PC-9 (cell line): ENCODE results near the gene PALLD.

Experiments used
- EZH2 ChIP-seq: fragments of 200-600 bp; sonication (generic); IDR thresholded peaks from 2 replicates; pipeline ENCODE4 v1.8.0; 2017; ENCODE audit warnings: antibody characterized with exemption, low read depth
- TF ChIP-seq, protein P1 (sequence below): fragments of 200-600 bp; sonication (generic); conservative IDR thresholded peaks from 2 replicates; pipeline ENCODE4 v1.6.1; 2017; ENCODE audit warnings: mixed run types, antibody characterized with exemption, mild to moderate bottlenecking, moderate library complexity

GRCh38 chr4:168515222-168516011 is 18.6 kb downstream of the PALLD start:
- TF ChIP-seq, protein P1, sequence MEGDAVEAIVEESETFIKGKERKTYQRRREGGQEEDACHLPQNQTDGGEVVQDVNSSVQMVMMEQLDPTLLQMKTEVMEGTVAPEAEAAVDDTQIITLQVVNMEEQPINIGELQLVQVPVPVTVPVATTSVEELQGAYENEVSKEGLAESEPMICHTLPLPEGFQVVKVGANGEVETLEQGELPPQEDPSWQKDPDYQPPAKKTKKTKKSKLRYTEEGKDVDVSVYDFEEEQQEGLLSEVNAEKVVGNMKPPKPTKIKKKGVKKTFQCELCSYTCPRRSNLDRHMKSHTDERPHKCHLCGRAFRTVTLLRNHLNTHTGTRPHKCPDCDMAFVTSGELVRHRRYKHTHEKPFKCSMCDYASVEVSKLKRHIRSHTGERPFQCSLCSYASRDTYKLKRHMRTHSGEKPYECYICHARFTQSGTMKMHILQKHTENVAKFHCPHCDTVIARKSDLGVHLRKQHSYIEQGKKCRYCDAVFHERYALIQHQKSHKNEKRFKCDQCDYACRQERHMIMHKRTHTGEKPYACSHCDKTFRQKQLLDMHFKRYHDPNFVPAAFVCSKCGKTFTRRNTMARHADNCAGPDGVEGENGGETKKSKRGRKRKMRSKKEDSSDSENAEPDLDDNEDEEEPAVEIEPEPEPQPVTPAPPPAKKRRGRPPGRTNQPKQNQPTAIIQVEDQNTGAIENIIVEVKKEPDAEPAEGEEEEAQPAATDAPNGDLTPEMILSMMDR = no peak
- TF ChIP-seq EZH2 = no peak
